ENCODE results near the gene RAP1GAP.

DNA sequence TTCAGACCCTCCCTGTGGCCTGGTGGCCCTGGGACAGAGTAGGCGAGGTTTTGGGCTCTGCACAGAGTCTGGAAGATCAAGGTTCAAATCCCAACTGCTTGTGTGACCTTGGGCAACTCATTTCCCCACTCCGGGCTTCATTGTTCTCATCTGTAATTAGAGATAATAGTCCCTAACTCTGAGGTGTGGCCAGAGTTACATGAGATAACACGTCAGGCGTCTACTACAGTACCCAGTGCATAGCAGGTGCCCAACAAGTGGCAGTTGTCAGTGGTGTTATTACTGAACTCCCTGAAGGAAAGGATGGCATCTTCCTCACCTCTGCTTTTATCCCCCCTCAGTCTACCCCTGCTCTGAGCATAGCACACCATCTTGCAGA is 20.8 kb downstream of the RAP1GAP start:
- TF ChIP-seq, protein P1, sequence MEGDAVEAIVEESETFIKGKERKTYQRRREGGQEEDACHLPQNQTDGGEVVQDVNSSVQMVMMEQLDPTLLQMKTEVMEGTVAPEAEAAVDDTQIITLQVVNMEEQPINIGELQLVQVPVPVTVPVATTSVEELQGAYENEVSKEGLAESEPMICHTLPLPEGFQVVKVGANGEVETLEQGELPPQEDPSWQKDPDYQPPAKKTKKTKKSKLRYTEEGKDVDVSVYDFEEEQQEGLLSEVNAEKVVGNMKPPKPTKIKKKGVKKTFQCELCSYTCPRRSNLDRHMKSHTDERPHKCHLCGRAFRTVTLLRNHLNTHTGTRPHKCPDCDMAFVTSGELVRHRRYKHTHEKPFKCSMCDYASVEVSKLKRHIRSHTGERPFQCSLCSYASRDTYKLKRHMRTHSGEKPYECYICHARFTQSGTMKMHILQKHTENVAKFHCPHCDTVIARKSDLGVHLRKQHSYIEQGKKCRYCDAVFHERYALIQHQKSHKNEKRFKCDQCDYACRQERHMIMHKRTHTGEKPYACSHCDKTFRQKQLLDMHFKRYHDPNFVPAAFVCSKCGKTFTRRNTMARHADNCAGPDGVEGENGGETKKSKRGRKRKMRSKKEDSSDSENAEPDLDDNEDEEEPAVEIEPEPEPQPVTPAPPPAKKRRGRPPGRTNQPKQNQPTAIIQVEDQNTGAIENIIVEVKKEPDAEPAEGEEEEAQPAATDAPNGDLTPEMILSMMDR (conservative IDR thresholded peaks at IDR 0.05 in 1 of 2, IDR thresholded peaks at IDR 0.05 in 1 of 2; ENCODE audit: extremely low read depth in 1 of 2, insufficient read depth in 1 of 2, low read depth in 1 of 2, low read length in 2 of 2): no peak
- no peak for TF ChIP-seq EZH2 (IDR thresholded peaks at IDR 0.05; ENCODE audit: borderline replicate concordance, low read length)
